Fibroblast of peridontal ligament (primary cell): ENCODE results near the gene UNC5CL.
"Not testable (repeated sequence)": the region's sequence is repeated elsewhere in the genome, so short reads cannot be mapped to it uniquely, and the experiment has no call there.

ENCODE experiments used
- DNase-seq: peaks from one replicate; pipeline ENCODE4 v3.0.0-alpha.2; 2010; ENCODE audit errors: extremely low read depth

The UNC5CL gene

DNA sequence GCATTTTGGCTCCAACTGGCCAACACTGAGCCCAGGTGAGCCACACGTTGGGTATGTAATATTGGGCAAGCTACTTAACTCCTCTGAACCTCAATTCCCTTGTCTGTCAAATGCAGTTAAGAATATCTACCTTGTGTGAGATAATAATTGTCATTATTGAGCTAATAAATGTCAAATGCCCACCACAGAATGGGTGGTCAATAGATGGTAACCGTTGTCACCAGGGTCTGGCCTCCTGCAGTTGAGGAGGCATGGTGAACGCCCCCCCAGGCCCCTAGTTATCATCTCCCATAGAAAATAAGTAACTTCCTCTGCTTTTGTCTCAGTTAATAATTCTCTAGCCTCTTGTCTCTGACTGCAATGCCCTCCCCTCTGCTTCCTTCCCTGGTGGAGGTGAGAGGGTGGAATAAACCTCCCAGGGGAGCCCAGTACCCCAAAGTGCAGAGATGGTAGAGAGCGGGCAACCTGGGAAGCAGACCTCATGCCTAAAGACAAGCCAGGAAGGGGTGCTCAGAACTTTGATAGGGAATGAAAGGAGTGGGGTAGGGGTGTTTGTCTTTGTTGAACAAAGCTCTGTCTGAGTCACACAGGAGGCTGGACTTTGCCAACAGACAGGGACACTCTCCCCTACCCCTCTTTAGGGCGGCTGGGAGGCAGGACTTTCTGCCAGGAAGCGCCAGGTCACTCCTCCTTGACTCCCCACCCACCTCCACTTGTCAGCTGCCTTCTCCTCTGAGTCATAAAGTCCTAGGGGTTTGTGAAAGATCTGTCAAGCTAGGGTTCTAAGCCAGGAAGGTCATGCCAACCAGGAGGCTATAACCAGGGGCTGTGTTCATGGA, 1.3 kb upstream of the UNC5CL start:
- no peak for DNase-seq

DNA sequence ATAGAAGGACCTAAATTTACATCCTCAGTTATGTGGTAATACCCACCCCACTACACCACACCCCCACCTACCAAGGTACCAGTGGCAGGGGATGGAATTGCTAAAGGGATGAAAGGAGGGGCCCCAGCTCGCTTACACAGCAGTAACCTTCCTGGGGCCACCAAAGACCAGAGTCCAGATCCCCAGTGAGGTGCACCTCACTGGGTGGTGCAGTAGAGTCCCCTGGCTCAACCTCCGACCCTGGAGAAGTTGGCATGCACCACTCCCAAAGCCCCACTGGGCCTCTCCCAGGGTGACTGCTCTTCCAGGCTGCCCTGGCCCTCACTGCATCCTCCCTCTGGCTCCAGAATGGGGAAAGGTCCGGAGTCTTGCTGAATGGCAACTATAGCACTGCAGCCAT, 816 bp downstream of the UNC5CL start:
- no peak for DNase-seq

DNA sequence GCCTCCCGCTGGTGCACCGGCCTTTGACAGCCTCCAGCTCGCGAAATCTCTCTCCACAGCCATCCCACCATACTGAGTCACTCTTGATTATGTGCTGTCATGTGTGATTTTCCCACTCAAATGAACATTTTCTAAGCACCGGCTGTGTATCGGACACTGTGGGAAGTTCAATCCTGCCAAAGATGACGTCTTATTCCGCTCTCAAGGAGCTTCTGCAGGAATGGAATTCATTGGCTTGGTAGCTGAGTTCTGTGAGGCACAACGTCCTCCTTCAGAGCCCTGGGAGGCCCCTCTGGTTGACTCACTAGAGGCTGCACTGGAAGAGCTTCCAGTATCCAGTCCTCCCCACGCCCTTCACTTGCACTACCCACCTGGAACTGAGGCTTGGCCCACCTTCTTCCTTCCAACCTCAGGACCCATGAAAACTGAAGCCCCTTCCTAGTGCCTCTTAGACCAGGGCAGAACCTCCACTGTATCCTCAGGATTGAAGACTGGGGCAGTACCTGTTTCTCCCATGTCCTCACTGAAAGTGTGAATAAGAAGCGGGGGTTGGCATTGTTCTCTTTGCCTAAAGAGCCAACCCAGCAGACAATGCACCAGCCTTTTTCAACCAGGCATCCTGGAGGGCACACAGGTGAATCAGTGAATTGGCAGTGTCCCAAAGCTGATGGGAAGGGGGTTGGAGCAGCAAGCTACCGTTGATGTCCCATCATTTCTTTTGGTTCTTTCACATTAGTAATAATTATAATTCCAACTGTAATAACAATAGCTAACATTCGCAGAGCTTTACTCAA, 1.7 kb downstream of the UNC5CL start:
- no peak for DNase-seq

DNA sequence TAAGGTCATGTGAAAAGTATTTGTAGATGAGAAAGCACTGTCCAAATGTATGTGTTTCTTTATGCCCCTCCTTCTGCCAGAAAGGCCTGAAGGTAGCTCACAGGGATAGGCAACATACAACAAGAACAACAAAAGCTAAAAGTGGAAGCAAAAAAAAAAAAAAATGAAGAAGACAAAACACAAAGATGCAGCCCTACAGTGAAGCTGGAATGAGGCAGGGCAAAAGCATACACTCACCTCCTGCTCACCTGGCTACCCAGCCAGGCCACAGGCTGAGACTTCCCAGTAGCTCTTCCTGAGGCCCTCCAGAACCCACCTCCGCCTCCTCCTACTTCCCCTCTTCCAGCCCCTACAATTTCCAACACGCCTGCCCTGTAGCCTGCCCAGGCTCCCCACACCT, 2.4 kb downstream of the UNC5CL start:
- no peak for DNase-seq

DNA sequence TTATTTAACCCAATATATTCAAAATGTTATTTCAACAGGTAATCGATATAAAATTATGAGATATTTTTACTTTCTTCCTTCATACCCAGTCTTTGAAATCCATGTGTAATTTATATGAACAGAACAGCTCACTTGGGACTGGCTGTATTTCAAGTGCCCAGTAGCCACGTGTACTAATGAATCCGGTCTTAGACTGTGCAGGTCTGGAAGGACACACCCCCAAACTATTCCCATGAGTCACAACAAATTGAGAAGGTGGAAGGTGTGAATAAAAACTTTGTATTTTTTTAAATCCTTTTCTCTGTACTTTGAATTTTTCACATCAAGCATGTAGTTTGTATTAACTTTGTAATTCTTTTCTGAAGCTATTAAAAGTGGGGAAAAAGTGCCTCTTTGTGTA, 2.8 kb downstream of the UNC5CL start:
- no peak for DNase-seq

DNA sequence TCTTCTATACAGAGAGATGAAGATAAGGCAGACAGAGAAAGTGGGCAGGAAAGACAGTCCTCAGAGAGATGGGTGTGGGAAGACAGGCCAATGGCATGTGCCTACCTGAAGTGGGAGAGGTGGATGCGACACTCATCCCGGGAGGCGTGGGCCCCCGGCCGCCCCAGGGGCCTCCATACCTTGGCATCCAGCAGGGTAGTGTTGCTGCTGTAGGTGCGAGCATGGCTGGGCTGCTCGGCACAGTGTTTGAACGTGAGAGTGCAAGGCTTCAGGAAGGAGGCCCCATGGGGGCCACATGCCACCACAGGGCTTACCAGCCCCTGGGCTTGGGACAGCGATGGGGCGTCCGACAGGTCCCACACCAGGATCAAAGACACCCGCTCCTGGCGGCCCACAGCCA, 5.2 kb downstream of the UNC5CL start:
- no peak for DNase-seq

DNA sequence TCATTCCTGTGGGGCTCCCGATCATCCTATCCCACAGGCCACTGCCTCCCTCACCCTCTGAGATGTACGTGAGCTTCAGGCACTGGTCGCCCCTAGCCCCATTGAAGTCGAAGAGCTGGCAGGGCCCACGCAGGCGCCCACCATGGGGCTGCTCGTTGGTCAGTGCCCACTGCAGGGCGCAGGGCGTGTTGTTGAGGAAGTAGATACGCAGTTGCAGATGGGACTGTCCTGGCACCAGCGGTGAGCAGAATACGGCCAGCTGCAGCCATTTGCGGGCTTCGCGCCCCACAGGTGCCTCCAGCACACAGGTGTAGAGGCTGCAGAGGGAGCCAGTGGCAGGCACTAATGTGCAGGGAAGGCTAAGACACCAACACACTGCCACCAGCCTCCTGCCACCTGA, 6.2 kb downstream of the UNC5CL start:
- DNase-seq: no peak

DNA sequence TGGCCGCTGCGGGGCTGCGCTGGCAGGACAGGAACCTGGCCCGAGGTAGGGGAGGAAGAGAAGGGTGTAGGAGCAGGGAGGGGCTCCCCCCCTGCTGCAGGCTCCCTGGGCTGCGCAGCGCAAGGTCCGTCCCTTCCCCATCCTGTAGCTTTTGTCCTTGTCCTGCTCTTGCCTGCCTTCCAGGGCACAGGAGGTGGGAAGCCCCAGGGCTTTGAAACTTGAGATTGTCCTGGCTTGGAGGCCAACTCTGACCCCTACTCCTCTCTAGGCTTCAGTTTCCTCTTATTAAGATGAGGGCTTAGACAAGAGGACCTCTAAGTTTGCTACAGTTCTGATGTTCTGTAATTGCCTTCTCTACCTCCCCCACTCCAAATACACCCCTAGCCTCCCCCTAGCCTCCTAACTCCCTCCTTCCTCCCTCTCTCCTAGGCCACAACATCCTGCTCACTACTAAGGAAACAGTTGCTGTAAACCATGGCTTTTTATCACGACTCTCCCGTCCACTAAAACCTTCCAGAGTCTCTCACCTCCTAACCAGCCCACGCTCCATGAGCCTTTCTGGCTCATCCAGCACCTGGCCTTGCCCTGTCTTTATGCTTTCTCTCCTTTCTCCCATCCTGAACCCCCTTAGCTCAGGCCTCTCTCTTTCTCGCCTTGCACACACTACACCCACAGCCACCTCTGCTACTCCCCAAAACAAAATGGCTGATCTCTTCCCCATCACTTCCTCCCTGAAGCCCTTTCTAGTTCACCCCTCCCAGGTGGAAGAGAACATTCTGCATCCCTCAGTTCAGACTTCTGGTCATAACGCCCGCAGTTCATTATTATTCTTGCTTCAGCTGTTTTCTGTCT, 10.2 kb downstream of the UNC5CL start:
- DNase-seq: peak; percentile 6

DNA sequence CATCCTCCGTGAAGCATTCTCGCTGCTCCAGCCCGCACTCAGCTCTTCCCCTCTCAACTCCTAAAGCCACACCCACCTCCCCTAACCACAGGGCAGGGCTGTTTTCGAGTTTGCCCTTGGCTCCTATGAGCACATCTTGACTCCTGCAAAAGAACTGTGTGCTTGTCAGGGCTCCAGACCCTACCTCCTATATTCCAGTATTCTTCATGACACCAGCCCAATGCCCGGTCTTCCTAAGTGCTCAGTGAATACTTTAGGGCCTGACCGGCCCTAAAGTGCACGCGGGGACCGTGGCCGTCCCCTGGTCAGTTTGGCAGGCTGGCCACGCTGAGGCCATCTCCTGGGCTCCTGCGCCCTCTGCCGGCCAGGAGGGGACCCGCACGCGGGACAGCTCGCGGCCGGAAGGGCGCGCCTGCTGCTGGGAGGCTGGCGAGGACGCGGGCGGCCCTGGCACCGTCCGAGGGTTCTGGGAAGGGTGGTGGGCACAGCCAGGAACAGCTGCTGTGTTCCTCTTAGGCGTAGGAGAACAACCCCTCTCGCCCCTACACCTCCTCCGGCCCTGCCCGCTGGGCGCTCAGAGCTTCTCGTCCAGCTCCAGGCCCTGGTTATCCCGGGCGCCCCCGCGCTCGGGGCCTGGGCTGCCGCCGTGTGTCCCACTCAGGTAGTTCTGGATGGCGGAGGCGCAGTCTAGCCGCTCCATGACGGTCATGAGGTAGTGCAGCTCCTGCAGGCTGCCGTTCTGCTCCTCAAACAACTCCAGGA, 11.0 kb downstream of the UNC5CL start:
- DNase-seq: peak; percentile 69

DNA sequence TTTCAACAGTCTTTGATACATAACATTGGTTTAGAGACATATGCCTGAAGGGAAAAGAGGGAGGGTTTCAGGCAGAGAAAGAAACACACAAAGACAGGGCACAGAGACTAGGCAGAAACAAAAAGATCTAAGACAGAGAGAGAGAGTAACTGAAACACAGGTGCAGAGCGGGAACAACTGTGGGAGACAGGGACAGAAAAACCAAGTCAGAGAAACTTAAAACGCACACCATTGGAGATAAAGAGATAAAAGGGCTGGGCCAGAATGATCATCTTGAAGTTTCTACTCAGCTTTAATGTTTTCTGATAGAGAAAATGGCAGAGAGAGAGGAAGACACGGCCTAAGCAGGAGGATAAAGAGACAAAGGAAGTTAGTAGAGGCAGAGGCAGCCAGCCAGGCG, 11.8 kb downstream of the UNC5CL start:
- no peak for DNase-seq

DNA sequence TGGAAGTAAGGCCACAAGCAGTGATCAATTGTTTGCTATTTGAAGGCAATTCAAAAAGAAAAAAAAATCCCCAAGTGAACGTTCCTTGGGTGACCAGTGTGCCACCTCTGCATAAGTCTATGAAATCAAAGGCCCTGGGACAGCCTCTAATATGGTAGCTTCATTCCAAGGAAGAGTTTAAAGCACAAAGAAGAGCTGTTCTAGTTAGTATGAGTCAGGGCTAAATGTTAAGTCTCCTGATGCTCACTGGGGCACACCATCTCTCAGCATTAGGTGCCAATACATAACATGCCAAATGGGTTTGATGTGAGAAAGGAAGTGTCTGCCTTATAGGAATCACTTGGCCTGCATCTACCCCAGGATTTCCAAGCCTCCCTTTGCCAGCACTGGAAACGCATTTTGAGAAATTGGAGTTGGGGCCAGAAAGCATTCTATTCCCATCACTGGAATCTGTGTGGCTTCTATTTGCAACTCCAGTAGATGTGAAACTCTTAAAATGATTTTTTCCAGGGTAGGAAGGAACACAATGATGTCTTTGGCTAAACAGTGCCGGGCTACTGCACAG, 13.0 kb downstream of the UNC5CL start:
- DNase-seq: no peak

DNA sequence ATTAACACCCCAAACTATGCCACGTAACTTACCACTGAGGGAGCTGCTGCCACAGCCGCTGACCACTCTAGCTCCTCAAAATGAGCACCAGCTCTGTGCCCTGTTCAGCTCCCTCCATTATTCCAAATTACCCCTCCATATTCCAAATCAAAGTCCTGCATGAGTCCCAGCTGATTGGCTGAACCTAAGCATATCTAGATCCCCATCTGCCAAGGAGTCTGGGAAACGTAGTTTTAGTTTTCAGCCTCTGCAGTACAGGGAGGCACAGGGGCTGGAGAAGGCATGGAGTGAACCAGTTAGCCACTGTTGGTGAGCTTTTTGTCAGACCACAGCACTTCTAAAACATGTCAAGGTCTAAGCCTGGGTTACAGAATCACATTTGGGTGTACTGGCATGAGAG, 15.9 kb downstream of the UNC5CL start:
- no peak for DNase-seq

DNA sequence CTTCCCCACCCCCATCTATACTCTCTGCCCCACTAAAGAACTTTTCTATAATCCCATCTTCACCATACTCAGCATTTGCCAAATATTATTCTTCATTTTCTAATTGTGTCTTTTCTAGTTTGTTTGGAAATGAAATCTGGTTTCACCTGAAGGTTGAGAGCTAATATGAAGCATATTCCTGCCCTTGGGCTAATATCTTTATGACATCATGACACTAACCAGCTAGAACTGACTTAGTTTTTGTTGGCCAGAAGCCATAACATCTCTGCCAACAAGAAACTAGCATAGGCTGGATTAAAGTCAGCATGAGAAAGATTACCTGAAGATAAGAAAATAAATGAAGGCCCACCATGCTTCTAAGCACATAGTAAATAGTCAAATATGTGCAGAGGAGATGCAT, 16.7 kb downstream of the UNC5CL start:
- peak; percentile 18 for DNase-seq

DNA sequence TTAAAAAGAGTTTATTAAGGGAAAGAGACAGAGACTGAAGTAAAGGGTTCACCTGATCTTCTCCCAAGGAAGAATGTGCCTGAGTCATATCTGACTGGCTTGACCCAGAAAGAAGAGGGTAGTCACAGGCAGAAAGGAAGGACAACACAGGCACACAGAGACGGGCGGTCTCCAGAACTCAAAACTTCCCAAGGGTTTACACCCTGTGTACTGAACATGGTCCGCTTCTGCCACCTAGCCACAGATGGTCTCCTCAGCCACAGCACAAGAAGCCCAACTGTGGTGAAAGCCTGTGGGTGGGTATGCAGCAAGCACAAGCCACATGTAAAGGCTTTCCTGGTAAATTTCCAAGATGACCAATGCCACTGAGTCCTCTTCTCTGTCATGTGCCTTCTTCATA, 17.2 kb downstream of the UNC5CL start:
- peak; percentile 30 for DNase-seq

DNA sequence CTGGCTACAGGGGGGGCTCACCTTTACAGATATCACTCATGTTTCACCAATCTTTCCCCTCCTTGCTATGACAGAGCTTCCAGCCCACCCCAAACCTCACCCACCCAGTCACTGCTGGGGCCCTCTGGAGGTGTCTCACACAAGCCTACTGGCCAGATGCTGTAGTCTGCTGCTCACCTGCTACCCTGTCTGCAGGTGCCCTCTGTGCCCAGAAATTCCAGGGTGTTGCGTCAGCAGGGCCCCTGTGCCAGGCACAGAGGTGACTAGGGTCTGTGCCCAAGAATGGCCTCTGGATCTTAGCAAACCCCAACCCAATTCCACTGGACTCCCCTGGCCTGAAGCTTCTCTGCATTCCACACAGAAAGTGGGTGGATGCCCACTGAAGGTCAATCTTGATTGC, 21.4 kb downstream of the UNC5CL start:
- no peak for DNase-seq

DNA sequence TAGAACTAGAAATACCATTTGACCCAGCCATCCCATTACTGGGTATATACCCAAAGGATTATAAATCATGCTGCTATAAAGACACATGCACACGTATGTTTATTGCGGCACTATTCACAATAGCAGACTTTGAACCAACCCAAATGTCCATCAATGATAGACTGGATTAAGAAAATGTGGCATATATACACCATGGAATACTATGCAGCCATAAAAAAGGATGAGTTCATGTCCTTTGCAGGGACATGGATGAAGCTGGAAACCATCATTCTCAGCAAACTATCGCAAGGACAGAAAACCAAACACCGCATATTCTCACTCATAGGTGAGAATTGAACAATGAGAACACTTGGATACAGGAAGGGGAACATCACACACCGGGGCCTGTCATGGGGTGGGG, 23.2 kb downstream of the UNC5CL start:
- DNase-seq: not testable (repeated sequence)

DNA sequence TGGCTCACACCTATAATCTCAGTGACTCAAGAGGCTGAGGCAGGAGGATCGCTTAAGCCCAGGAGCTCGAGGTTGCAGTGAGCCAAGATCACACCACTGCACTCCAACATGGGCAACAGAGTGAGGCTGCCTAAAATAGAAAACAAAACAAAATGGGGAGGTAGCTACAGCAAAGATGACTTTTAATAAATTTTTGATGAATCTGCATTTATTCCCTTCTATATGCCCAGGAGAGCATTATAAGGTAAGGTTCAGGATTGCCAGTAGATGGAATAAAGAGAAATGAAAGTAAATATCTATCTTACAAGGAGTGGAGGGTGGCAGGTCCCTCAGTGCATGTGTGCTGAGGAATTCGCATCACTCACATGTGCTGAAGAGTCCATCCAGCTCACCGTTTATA, 24.2 kb downstream of the UNC5CL start:
- DNase-seq: no peak

DNA sequence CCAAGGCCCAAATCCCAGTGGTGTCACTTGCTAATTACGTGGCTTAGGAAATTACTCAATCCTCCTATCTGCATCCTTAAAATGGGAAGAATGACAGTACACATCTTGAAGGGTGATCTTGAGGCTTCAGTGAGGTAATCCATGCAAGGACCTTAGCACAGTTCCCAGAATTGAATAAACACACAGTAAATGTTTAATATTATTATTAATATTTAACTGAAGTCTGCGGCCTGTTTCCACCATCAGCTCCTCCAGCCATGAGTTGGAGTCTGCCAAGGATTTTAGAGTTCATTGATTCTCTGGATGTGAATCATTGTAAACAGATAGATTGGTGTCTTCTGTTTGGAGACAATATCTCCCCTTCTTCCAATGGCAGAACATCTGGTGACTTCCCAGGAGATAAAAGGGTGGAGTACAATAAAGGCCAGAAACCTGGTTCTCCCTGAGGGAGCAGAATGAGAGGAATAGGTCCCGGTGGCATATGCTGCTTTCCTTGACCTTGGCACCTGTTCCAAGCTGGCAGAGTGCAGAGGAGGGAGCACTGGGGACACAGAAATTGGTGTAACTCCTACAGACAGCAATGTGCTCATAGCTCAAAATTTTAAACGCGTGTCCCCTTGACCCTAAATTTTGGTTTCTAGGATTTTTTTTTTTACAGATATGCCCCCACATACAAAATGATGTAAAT, 25.4 kb downstream of the UNC5CL start:
- DNase-seq: no peak

DNA sequence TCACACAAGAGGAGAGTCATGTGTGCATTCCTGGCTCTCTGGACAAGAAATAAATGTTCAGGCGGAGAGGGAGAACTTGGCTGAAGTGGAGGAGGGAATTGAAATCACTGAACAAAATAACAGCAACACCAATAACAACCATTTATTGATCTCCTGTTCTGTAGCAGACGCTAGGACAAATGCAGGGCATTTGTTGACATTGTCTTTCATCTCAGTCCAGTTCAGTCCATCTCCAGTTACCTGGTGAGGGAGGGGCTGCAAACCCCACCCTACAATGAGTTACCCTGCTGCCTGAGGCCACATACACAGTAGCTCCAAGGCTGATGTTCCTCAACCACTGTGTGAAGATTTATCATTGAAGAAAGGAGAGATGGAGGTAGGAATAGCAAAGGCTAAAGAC, 27.3 kb downstream of the UNC5CL start:
- DNase-seq: no peak

DNA sequence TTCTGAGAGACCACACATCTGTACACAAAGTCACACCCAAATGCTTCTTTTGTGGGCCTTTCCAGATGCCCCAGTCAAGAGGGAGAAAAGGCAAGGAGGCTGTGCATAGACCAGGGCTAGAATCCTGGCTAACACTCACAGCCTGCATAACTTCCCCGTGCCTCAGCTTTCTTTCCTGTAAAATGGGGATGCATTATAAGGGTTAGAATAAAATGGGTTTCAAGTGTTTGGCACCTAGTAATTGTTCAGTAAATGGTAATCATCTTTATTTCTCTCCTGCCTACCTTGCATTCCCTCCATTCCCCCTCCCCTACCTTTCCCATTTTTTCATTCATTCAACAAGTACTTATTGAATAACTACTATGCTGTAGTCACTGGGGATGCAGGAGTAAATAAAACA, 29.4 kb downstream of the UNC5CL start:
- no peak for DNase-seq

DNA sequence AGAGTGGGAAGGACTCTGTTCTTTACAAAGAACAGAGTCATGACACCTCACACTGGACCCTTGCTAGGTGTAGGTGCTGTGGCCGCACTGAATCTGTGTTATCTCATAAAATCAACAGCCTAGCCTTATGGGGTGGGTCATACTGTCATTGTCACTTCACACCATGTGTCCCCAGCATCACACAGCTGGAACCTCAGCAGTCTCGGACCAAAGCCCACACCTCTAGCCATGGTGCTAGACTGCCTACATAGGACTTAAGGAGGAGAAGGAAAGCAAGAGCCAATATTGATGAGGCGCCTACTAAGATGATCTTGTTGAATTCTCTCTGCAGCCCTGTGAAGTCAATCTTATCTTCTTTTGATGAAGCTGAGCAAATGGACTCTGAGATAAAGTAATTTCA, 31.0 kb downstream of the UNC5CL start:
- no peak for DNase-seq
